Ectodermal cell (in vitro differentiated cells): Measurements from ENCODE around the gene MIF. TPM values are rescaled to one million over a fixed set of nuclear protein-coding genes. Genes with fewer than 3 reads are reported as not detected.

Experiments
- H3K27ac ChIP-seq: 2 replicates; pipeline ENCODE4 v1.7.0; 2013; ENCODE audit warnings: mild to moderate bottlenecking, low read depth, low read length; ENCODE audit not compliant: insufficient read depth, poor library complexity, severe bottlenecking
- H3K27me3 ChIP-seq: 2 replicates; pipeline ENCODE4 v1.7.0; 2013; ENCODE audit warnings: mild to moderate bottlenecking, low read length; ENCODE audit not compliant: insufficient read depth, control insufficient read depth, poor library complexity, severe bottlenecking
- H3K36me3 ChIP-seq: one replicate; pipeline ENCODE4 v1.7.0; 2013; ENCODE audit warnings: low read length; ENCODE audit not compliant: control insufficient read depth, insufficient read depth
- H3K4me1 ChIP-seq: one replicate; pipeline ENCODE4 v1.7.0; 2013; ENCODE audit warnings: low read length; ENCODE audit not compliant: control insufficient read depth, insufficient read depth
- H3K4me3 ChIP-seq: 2 replicates; pipeline ENCODE4 v1.7.0; 2013; ENCODE audit warnings: low read depth, low read length, control low read depth; ENCODE audit not compliant: insufficient read depth
- H3K9me3 ChIP-seq: 2 replicates; pipeline ENCODE4 v1.7.0; 2013; ENCODE audit warnings: mild to moderate bottlenecking, low read length, moderate library complexity; ENCODE audit not compliant: control insufficient read depth
- WGBS, 2 experiments: methylation state at CpG; one replicate each; pipeline ENCODE4 v1.1.7; 2013; ENCODE audit warnings: missing lambda C conversion rate in 2 of 2; 5-methylcytosine and 5-hydroxymethylcytosine counted together
- polyA plus RNA-seq, 4 experiments: library from polyadenylated mRNA; stranded (reverse); fragments of 50-300 nt; gene quantifications; one replicate each; pipeline ENCODE4 v1.2.3, GENCODE V29; 2013

MIF gene
- polyA plus RNA-seq (2013, experiment 1 of 4): 704 TPM
- polyA plus RNA-seq (2013, experiment 2 of 4): 622 TPM
- 769 TPM for polyA plus RNA-seq (2013, experiment 3 of 4)
- polyA plus RNA-seq (2013, experiment 4 of 4): 761 TPM

DNA sequence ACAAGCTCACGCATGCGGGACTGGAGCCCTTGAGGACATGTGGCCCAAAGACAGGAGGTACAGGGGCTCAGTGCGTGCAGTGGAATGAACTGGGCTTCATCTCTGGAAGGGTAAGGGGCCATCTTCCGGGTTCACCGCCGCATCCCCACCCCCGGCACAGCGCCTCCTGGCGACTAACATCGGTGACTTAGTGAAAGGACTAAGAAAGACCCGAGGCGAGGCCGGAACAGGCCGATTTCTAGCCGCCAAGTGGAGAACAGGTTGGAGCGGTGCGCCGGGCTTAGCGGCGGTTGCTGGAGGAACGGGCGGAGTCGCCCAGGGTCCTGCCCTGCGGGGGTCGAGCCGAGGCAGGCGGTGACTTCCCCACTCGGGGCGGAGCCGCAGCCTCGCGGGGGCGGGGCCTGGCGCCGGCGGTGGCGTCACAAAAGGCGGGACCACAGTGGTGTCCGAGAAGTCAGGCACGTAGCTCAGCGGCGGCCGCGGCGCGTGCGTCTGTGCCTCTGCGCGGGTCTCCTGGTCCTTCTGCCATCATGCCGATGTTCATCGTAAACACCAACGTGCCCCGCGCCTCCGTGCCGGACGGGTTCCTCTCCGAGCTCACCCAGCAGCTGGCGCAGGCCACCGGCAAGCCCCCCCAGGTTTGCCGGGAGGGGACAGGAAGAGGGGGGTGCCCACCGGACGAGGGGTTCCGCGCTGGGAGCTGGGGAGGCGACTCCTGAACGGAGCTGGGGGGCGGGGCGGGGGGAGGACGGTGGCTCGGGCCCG lies at the start of gene MIF:
Gene MIF (plus strand): TSS at position 439 of the 765 bp plus-strand sequence. CDS start 92 bp downstream, at position 531.
- H3K4me3 ChIP-seq: peak within 1 kb of the TSS; percentile 89
- H3K27ac ChIP-seq: peak within 1 kb of the TSS; percentile 96
- H3K9me3 ChIP-seq: no peaks in the 10 kb centered on the region
- H3K27me3 ChIP-seq: no peaks in the 10 kb centered on the region
- 0 to 1% methylated on average over 72 of the region's 72 CpGs for WGBS, 2 experiments
- peaks cover 17% of the 10 kb centered on the region for H3K36me3 ChIP-seq
- peaks cover 7% of the 10 kb centered on the region for H3K4me1 ChIP-seq

DNA sequence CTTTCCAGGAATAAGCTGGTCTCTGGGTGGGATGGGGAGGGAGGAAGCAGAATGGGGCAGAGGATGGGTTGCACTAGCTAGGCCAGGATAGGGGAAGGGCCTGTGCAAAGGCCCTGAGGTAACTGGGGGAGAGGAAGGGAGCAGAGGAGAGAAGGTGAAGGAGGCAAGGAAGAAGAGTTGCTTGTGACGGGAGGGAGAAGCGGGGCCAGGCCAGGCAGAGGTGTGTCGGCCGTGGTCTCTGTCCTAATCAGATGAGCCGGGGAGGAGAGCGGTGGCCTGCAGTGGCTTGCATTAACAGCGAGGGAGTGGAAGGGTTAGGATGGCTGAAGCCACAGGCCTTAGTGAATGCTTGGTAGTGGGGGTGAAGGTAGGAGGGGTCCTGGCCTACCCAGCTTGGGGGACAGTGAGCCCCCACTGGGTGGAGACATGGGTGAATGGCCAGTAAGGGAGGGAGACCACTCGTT lies 49.4 kb upstream of the MIF start:
- peaks cover 9% of the 10 kb centered on the region for H3K27me3 ChIP-seq
- no peaks in the 10 kb centered on the region for H3K9me3 ChIP-seq
- no peak overlapping the region for H3K4me3 ChIP-seq
- peaks cover 27% of the 10 kb centered on the region for H3K4me1 ChIP-seq
- H3K36me3 ChIP-seq: no peaks in the 10 kb centered on the region
- 79 to 81% methylated on average over 8 of the region's 8 CpGs for WGBS, 2 experiments
- H3K27ac ChIP-seq: no peak overlapping the region

DNA sequence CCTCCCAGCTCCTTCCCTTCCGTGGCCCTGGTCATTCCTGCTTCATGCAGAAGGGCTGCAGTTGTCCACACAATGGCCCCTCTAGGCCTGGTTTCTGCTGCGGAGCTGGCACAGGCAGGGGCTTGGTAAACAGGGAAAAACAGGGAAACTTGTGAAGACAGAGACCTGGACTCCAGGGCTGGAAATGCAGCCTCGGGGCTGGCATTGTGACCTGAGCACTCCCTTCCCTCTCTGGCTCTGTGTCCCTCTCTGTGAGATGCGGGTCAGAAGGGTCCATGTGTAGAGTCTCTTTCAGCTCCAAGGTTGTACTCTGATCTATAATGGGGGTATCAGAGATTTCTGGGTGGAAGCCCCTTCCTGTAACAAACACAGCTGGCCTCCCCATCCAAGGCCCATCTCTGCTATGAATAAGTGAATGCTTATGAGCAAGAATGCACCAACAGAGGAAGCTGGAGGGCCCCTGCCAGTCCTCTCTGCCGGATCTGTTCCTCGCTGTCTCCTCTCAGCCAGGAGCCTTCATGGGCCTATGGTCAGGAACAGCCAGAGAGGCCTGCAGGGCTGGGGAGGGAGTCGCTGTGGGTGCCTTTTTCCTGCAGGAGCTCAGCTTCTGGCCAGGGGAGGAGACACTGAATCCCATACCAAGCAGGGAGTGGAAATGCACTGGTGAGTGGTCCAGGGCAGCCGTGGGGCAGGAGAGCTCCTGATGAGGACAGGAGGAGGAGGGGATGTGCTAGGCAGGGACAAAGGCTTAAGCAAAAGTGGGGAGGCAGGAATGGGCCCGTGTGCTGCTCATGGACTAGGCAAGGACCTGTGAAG lies 48.7 kb upstream of the MIF start:
- Histone ChIP-seq H3K27ac (no peak overlapping the region), H3K36me3 (no peaks in the 10 kb centered on the region), H3K9me3 (no peaks in the 10 kb centered on the region), H3K4me1 (peaks cover 27% of the 10 kb centered on the region), H3K4me3 (no peak overlapping the region), H3K27me3 (peaks cover 4% of the 10 kb centered on the region)
- whole genome bisulfite sequencing, 2 experiments: 81 to 82% methylated on average over 9 of the region's 9 CpGs

DNA sequence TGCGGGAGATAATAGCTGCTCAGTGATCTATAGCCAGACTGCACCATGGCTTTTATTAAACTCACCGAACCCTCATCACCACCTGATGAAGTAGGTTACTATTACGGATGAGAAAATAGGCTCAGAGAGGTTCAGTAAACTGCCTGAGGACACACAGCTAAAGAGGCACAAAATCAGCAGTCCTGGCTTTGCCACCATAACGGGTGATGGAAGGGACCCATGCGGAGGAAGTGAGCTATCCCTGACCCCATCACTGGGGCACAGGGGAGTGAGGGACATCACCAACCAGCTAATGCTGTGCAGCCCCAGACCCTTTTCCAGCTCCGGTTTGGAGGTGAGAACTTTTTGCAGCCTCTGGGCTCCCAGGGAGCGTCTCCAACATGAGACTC lies 48.1 kb upstream of the MIF start:
- 87 to 88% methylated on average over 7 of the region's 7 CpGs for WGBS, 2 experiments
- no peak overlapping the region for H3K27ac ChIP-seq
- H3K4me1 ChIP-seq: peaks cover 27% of the 10 kb centered on the region

DNA sequence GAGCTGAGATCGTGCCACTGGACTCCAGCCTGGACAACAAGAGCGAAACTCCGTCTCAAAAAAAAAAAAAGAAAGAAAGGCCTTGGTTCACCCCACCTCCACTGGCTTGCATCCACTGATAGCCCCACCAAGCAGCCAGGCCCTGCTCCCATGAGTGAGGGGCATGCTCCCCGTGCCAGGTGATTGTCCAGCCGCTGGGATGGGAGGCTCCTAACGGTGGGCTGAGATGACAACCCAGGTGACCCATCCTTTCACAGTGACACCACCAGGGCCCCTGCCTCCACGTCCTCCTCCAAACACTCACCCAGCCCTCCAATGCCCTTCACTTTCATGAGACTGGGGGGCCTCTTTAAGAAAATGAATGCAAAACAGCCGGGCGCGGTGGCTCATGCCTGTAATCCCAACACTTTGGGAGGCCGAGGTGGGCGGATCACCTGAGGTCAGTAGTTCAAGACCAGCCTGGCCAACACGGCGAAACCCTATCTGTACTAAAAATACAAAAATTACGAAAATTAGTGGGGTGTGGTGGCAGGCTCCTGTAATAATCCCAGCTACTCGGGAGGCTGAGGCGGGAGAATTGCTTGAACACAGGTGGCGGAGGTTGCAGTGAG lies 46.8 kb upstream of the MIF start:
- H3K27ac ChIP-seq: no peak overlapping the region
- no peaks in the 10 kb centered on the region for H3K36me3 ChIP-seq
- peaks cover 4% of the 10 kb centered on the region for H3K27me3 ChIP-seq
- peaks cover 19% of the 10 kb centered on the region for H3K4me1 ChIP-seq
- WGBS, 2 experiments: 91% methylated on average over 18 of the region's 18 CpGs
- no peak overlapping the region for H3K4me3 ChIP-seq
- H3K9me3 ChIP-seq: no peaks in the 10 kb centered on the region

More for the DNA sequence above, 48.1 kb upstream of the MIF start:
- no peak overlapping the region for H3K4me3 ChIP-seq
- H3K36me3 ChIP-seq: no peaks in the 10 kb centered on the region
- no peaks in the 10 kb centered on the region for H3K9me3 ChIP-seq
- peaks cover 1% of the 10 kb centered on the region for H3K27me3 ChIP-seq

DNA sequence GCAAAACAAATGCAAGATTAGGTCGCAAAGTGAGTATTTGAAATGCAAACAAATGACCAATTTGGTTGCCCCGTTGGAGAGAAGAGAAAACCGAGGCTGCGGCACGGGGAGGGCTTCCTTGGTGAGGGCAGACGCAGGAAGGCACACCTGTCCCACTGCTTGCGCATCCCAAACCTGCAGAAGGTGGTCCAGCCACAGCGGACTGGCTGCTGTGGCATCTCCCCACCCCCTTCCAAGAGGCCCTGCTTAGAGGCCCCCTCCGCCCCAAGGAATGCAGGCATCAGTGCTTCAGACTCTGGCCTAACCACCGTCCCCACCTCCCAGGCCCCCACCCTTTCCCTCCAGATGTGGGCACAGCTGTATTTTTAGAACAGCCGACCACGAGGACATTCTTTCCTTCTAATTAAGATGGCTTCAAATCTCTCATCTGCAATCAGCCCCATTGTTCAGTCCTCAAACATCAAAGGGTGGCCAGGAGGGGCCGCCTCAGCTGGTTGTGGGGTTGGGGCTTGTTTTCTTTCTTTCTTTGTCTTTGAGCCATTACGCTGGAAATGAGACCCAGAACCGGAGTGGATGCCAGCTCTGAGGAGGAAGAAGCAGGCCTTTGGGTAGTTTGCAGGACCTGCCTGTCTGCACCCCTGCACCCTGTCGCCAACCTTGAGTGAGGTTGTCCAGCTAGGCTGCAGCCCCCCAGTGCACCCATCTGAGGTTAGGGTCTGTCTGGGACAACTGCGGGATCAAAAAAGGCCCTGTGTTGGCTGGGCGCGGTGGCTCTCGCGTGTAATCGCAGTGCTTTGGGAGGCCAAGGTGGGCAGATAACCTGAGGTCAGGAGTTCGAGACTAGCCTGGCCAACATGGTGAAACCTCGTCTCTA lies 46.0 kb upstream of the MIF start:
- peaks cover 4% of the 10 kb centered on the region for H3K27me3 ChIP-seq
- WGBS, 2 experiments: 52 to 53% methylated on average over 24 of the region's 24 CpGs
- H3K4me3 ChIP-seq: no peak overlapping the region
- no peaks in the 10 kb centered on the region for H3K9me3 ChIP-seq
- no peaks in the 10 kb centered on the region for H3K36me3 ChIP-seq
- peak overlapping the region; percentile 21 for H3K27ac ChIP-seq
- peaks cover 16% of the 10 kb centered on the region for H3K4me1 ChIP-seq

DNA sequence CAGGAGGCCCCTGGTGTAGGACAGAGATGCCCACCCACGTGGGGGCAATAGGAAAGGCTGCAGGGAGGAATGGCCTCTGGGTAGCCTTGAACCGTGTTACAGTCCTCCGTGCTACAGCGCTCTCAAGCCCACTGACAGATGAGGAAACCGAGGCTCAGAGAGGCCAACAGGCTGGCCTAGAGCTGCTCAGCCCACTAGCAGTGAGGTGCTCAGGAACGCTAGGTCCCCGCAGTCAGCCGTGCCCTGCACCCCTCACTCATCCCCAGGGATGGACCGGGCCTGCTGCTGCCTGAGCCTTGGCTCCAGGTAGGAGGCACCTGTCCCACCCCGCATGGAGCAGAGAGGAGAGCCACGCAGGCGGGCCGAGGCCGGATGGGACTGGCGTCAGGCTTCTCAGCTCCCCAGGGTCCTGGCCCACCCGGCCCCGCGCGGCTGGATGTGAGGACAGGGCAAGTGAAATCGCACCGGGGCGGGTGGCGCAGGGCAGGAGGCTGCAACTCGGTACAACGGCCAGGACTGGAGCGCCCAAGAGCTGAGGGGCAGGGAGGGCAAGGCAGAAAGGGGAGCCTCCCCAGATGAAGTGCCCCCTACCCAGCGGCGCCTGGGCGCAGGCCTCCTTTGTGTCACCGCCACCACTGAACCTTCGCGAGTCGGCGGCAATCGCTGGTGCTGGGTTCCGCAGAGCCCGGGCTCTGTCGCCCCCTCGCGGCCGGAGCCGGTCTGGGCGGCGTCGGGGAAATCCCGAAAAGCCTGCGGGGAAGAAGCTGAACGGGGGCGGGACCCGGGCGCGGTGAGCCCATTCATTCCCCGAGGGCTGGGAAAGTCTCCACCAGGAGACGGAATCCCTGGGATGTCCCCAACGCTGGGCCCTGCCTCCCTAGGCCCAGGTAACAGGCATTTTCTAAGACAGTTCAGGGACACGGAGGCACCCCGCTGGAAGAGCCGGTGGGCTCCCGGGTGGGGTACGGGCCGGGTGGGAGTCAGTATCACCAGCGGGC lies 44.9 kb upstream of the MIF start:
- Histone ChIP-seq H3K9me3 (no peaks in the 10 kb centered on the region), H3K36me3 (no peaks in the 10 kb centered on the region), H3K4me3 (no peak overlapping the region), H3K4me1 (peaks cover 16% of the 10 kb centered on the region), H3K27ac (no peak overlapping the region), H3K27me3 (peaks cover 4% of the 10 kb centered on the region)
- 36% methylated on average over 62 of the region's 62 CpGs for WGBS, 2 experiments

DNA sequence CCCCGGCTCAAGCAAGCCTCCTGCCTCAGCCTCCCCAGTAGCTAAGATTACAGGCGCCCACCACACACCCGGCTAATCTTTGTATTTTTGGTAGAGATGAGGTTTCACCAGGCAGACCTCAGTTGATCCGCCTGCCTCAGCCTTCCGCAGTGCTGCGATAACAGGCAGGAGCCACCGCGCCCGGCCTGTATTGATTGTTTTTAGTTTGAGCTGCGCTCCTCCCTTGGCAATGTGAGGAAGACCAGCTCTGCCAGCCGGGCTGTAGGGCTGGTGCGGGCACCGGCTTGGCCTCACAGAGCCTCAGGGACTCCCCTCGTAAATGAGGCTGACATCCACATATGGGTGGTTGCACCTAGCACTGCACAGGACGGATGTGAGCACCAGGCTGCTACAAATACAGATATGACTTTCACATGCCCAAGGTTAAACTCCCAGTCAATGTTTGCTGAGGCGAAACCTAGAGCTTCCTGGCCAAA lies 44.0 kb upstream of the MIF start:
- Histone ChIP-seq H3K36me3 (no peaks in the 10 kb centered on the region), H3K27me3 (peaks cover 4% of the 10 kb centered on the region), H3K9me3 (no peaks in the 10 kb centered on the region), H3K4me1 (peaks cover 16% of the 10 kb centered on the region), H3K4me3 (no peak overlapping the region), H3K27ac (no peak overlapping the region)
- WGBS, 2 experiments: 93 to 94% methylated on average over 16 of the region's 16 CpGs
